Adrenal gland (tissue), 5 donors: ENCODE measurements around the gene RELN.

ENCODE experiments used
- CTCF ChIP-seq, 6 experiments: fragments of 450-650 bp in 4 of 6; fragments of 200-600 bp in 2 of 6; sonication (generic) in 1 of 6; IDR thresholded peaks; 1 replicate in 5 of 6; 2 replicates in 1 of 6; pipeline versions ENCODE4 v1.5.1 to v1.8.0; 2016 to 2021; ENCODE audit warnings: antibody characterized with exemption in 6 of 6, mild to moderate bottlenecking in 2 of 6, moderate library complexity in 1 of 6
- POLR2A ChIP-seq, 2 donors: fragments of 450-650 bp; IDR thresholded peaks; one replicate each; pipeline ENCODE4 v1.6.1; 2017; ENCODE audit warnings: antibody characterized with exemption in 2 of 2, mild to moderate bottlenecking in 2 of 2, moderate library complexity in 1 of 2
- donor health status: DM: no; HTN: no; CAD: no.

- TF ChIP-seq CTCF (IDR thresholded peaks at IDR 0.05) (no peak), POLR2A (IDR thresholded peaks at IDR 0.05) (no peak)
These were observed 395.8 kb downstream of the RELN start for GRCh38 chr7:103593691-103594090.
